ENCODE results near the gene LGALS7. TPM values are rescaled to one million over a fixed set of nuclear protein-coding genes. Genes with fewer than 3 reads are reported as not detected.
"Not testable (repeated sequence)": the region's sequence is repeated elsewhere in the genome, so short reads cannot be mapped to it uniquely, and the experiment has no call there.

The LGALS7 gene
- total RNA-seq, 1 experiment from 2014 or later: 1.1 TPM

GRCh38 chr19:38760805-38761517 is 12.4 kb downstream of the LGALS7 start:
- H3K36me3 Mint-ChIP-seq (ENCODE audit: insufficient read depth, unreplicated experiment); H3K27ac Mint-ChIP-seq (ENCODE audit: low read depth, unreplicated experiment); H3K4me1 Mint-ChIP-seq (ENCODE audit: insufficient read depth, unreplicated experiment); H3K27me3 Mint-ChIP-seq (ENCODE audit: insufficient read depth, unreplicated experiment); H3K9me3 Mint-ChIP-seq (ENCODE audit: unreplicated experiment); DNase-seq (ENCODE audit: unreplicated experiment); H3K4me3 Mint-ChIP-seq (ENCODE audit: unreplicated experiment); intact Hi-C loops (cut with micrococcal nuclease); BruUV-seq (replicated peaks): not testable (repeated sequence)
- POLR2A ChIA-PET: interaction anchor here (0.6 to 1.9 kb wide), 5 partner anchors 14 to 642 kb away, joined by 3 to 4 read pairs (median 3); no protein-coding TSS in a partner anchor
- CTCF ChIA-PET: interaction anchor here (1.2 kb wide), 1 partner anchor 25 kb away, joined by 4 read pairs; no protein-coding TSS in a partner anchor

GRCh38 chr19:38759590-38760003 is 13.7 kb downstream of the LGALS7 start:
- no peak overlapping the region for H3K27ac Mint-ChIP-seq (ENCODE audit: low read depth, unreplicated experiment)
- DNase-seq (ENCODE audit: unreplicated experiment): no peak
- no peaks in the 10 kb centered on the region for H3K27me3 Mint-ChIP-seq (ENCODE audit: insufficient read depth, unreplicated experiment)
- H3K9me3 Mint-ChIP-seq (ENCODE audit: unreplicated experiment): no peaks in the 10 kb centered on the region
- intact Hi-C loops (cut with micrococcal nuclease): no loop called here
- no TSS peak for BruUV-seq (replicated peaks)
- ChIA-PET CTCF (interaction anchor here (0.6 kb wide), 1 partner anchor 171 kb away, joined by 4 read pairs; the partner anchor contains the start of genes MRPS12 and SARS2), POLR2A (no interaction called here)
- TF ChIP-seq CTCF (IDR thresholded peaks at IDR 0.05; ENCODE audit: unreplicated experiment): no peak
- H3K4me3 Mint-ChIP-seq (ENCODE audit: unreplicated experiment): no peak overlapping the region
- H3K36me3 Mint-ChIP-seq (ENCODE audit: insufficient read depth, unreplicated experiment): no peaks in the 10 kb centered on the region
- H3K4me1 Mint-ChIP-seq (ENCODE audit: insufficient read depth, unreplicated experiment): no peaks in the 10 kb centered on the region

GRCh38 chr19:38754196-38754595 is 19.1 kb downstream of the LGALS7 start:
- H3K27ac Mint-ChIP-seq (ENCODE audit: low read depth, unreplicated experiment); POLR2A ChIA-PET; H3K4me1 Mint-ChIP-seq (ENCODE audit: insufficient read depth, unreplicated experiment); H3K4me3 Mint-ChIP-seq (ENCODE audit: unreplicated experiment); DNase-seq (ENCODE audit: unreplicated experiment); intact Hi-C loops (cut with micrococcal nuclease); H3K36me3 Mint-ChIP-seq (ENCODE audit: insufficient read depth, unreplicated experiment); H3K27me3 Mint-ChIP-seq (ENCODE audit: insufficient read depth, unreplicated experiment); CTCF ChIA-PET; H3K9me3 Mint-ChIP-seq (ENCODE audit: unreplicated experiment); BruUV-seq (replicated peaks): not testable (repeated sequence)

GRCh38 chr19:38753783-38754182 is 19.5 kb downstream of the LGALS7 start:
- POLR2A ChIA-PET; CTCF ChIA-PET; H3K27me3 Mint-ChIP-seq (ENCODE audit: insufficient read depth, unreplicated experiment); H3K27ac Mint-ChIP-seq (ENCODE audit: low read depth, unreplicated experiment); H3K9me3 Mint-ChIP-seq (ENCODE audit: unreplicated experiment); H3K4me3 Mint-ChIP-seq (ENCODE audit: unreplicated experiment); H3K4me1 Mint-ChIP-seq (ENCODE audit: insufficient read depth, unreplicated experiment); H3K36me3 Mint-ChIP-seq (ENCODE audit: insufficient read depth, unreplicated experiment); DNase-seq (ENCODE audit: unreplicated experiment); intact Hi-C loops (cut with micrococcal nuclease); BruUV-seq (replicated peaks): not testable (repeated sequence)

GRCh38 chr19:38745316-38745715 is 28.0 kb downstream of the LGALS7 start:
- CTCF ChIA-PET: interaction anchor here (0.7 kb wide), 1 partner anchor 141 kb away, joined by 3 read pairs; no protein-coding TSS in a partner anchor
- H3K9me3 Mint-ChIP-seq (ENCODE audit: unreplicated experiment): no peaks in the 10 kb centered on the region

More at GRCh38 chr19:38745316-38745715, 28.0 kb downstream of the LGALS7 start:
- Mint-ChIP-seq H3K4me1 (ENCODE audit: insufficient read depth, unreplicated experiment) (no peaks in the 10 kb centered on the region), H3K27me3 (ENCODE audit: insufficient read depth, unreplicated experiment) (no peaks in the 10 kb centered on the region), H3K4me3 (ENCODE audit: unreplicated experiment) (no peak overlapping the region), H3K27ac (ENCODE audit: low read depth, unreplicated experiment) (no peak overlapping the region), H3K36me3 (ENCODE audit: insufficient read depth, unreplicated experiment) (no peaks in the 10 kb centered on the region)
- no TSS peak for BruUV-seq (replicated peaks)
- intact Hi-C loops (cut with micrococcal nuclease): no loop called here
- no peak for DNase-seq (ENCODE audit: unreplicated experiment)
- no peak for TF ChIP-seq CTCF (IDR thresholded peaks at IDR 0.05; ENCODE audit: unreplicated experiment)
- POLR2A ChIA-PET: interaction anchor here (0.6 kb wide), 1 partner anchor 186 kb away, joined by 3 read pairs; no protein-coding TSS in a partner anchor
